AG10803 (cell line): Measurements from ENCODE around the gene SETSIP.

ENCODE experiments used
- DNase-seq: peaks from one replicate; pipeline ENCODE4 v3.0.0; 2010; ENCODE audit warnings: low read depth
- H3K4me3 ChIP-seq: 2 replicates; pipeline ENCODE4 v1.5.1; 2011; ENCODE audit warnings: mild to moderate bottlenecking, low read length, control low read depth
- TF ChIP-seq, protein P1 (sequence below): conservative IDR thresholded peaks from 2 replicates; pipeline ENCODE4 v1.5.1; 2011; ENCODE audit warnings: mild to moderate bottlenecking, low read length, control low read depth, inconsistent platforms

SETSIP gene, protein sequence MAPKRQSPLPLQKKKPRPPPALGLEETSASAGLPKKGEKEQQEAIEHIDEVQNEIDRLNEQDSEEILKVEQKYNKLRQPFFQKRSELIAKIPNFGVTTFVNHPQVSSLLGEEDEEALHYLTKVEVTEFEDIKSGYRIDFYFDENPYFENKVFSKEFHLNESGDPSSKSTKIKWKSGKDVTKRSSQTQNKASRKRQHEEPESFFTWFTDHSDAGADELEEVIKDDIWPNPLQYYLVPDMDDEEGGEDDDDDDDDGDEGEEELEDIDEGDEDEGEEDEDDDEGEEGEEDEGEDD

DNA sequence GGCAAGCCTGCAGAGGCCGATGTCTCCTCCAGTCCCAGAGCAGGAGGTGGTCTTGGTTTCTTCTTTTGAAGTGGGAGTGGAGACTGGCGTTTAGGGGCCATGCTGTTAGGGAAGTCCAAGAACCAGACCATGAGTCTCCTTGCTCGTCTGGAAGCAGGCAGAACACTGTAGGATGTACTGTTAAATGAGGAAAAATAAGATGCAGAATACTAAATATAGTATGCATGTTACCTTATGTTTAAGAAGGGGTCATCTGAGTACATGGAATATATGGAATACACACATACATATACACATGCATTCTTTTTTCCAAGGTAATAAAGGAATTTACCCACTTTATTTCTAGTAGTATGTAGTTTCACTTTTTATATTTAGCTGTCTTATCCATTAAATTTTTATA, at the start of gene SETSIP:
Gene SETSIP (minus strand): TSS at position 101 of the 400 bp plus-strand sequence. CDS start 0 bp downstream, at position 101.
- DNase-seq = no peak
- H3K4me3 ChIP-seq = no peak within 1 kb of the TSS
- TF ChIP-seq, protein P1, sequence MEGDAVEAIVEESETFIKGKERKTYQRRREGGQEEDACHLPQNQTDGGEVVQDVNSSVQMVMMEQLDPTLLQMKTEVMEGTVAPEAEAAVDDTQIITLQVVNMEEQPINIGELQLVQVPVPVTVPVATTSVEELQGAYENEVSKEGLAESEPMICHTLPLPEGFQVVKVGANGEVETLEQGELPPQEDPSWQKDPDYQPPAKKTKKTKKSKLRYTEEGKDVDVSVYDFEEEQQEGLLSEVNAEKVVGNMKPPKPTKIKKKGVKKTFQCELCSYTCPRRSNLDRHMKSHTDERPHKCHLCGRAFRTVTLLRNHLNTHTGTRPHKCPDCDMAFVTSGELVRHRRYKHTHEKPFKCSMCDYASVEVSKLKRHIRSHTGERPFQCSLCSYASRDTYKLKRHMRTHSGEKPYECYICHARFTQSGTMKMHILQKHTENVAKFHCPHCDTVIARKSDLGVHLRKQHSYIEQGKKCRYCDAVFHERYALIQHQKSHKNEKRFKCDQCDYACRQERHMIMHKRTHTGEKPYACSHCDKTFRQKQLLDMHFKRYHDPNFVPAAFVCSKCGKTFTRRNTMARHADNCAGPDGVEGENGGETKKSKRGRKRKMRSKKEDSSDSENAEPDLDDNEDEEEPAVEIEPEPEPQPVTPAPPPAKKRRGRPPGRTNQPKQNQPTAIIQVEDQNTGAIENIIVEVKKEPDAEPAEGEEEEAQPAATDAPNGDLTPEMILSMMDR = no peak

DNA sequence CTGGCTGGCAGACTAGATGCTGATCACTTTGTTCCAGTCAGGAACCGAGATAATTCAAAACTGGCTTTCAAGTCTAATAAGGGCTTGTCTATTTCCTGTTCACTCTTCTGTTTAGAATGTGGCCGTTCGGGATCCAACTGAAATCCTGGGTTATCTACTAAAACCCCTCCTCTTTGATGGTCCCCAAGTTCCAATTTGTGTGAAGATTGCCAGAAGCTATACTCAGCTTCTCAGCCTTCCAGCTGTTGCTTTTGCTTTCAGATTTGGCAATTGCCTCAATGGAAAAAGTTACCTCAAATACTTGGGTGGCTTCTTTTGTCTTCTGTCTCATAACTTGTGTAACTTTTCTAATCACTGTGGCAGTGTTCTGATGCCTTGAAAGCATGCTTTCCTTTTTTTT, 48.7 kb upstream of the SETSIP start:
- no peak overlapping the region for H3K4me3 ChIP-seq
- DNase-seq = no peak
- TF ChIP-seq, protein P1 = no peak

DNA sequence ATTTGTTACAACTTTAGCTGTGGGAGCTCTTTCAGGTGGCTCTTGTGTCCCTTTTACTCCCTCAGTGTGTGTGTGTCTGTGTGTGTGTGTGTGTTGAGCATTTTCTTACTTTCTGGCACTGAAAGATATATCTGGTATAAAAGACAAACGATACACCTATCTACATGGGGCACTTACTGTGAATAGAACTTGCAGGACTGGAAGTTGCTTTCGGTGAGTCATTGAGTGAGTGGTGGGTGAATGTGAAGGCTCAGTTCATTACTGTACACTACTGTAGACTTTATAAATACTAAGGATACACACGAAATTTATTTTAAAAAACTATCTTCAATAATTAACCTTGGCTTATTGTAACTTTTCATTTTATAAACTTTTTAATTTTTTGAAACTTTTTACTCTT, 43.6 kb upstream of the SETSIP start:
- H3K4me3 ChIP-seq = no peak overlapping the region
- TF ChIP-seq, protein P1 = no peak
- no peak for DNase-seq

DNA sequence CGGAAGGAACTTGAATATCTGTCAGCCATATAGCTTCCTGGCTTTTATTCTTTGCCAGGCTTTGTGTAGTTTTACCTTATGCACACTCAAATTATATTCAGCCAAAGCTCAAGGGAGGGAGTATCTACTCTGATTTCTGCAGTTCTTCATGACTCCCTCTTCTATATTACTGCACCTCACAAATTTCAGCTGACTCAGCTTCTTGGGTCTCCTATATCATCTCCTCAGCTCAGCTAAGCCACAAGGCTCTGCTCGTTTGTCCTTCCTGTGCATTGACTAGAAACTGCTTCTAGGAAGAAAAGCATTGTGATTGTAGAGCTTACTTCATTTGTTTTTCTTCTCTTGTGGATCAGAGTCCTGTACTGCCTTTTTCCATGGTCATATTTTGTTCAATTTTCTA, 42.3 kb upstream of the SETSIP start:
- TF ChIP-seq, protein P1 = no peak
- no peak overlapping the region for H3K4me3 ChIP-seq
- DNase-seq = no peak

DNA sequence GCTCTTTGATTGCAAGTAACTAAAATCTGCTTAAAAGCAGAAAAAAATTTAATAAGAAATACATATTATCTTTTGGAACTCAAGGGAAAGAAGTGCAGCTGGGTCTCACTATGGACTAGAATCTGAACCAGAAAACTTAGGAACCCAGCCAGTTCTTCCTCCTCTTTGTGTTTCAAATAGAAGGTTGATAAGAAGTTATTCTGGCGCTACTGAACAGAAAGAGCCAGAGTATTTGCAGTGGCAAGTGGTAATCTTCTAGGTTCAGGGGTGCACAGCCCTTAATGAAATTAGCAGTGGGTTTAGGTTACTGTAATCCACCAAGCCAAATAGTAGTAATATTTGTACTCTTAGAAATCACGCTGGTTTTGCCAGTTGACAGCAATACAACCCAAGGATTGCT, 33.4 kb upstream of the SETSIP start:
- TF ChIP-seq, protein P1 = no peak
- no peak for DNase-seq
- H3K4me3 ChIP-seq = no peak overlapping the region

DNA sequence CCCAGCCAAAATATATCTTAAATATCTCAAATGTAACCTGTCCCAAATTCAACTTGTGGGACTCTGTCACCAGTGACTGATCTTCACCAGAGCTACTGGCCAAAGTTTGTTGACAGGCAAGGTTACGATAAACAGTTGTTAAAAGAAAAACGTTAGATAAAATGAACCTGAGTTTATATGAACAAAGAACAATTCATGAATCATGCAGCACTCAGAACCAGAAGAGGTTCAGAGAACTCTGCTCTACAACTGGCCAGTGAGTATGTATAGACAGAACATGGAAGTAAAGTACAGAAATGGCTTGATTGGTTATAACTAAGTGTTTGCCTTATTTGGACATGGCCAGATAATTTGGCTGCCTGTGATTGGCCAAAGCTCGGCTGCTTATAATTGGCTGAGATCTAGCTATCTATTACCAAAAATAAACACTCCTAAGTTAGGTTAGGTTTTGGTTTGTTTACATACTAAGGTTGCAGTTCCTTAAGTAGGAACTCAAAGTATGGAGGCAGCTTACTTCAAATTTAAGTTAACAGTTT, 30.4 kb upstream of the SETSIP start:
- TF ChIP-seq, protein P1 = no peak
- H3K4me3 ChIP-seq = no peak overlapping the region
- no peak for DNase-seq

DNA sequence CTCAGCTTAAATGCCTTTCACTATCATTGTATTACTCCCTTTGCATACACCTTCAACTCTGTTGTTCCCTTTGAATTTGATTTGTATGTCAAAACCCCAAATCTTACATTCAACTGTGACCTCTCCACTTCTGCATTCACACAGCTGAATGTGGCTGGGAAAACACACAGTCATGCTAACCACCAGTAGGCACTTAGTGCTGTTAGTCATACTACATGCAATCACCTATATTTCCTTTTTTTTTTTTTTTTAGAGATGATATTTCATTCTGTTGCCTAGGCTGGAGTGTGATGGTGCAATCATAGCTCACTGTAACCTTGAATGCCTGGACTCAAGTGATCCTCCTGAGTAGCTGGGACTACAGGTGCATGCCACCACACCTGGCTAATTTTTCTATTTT, 21.1 kb upstream of the SETSIP start:
- DNase-seq = peak; percentile 9
- no peak overlapping the region for H3K4me3 ChIP-seq
- TF ChIP-seq, protein P1 = no peak
